Ascending aorta (tissue), 2 donors: ENCODE measurements around the gene SLC25A33. TPM values are rescaled to one million over a fixed set of nuclear protein-coding genes. Genes with fewer than 3 reads are reported as not detected.
A peak's percentile ranks its signal among the peaks of the same experiment; 100 is the strongest.

Experiments
- DNase-seq, 2 donors: peaks; one replicate each; pipeline ENCODE4 v3.0.0-alpha.2; 2019; ENCODE audit warnings: low spot score in 2 of 2
- H3K27ac ChIP-seq, 2 donors: fragments of 200-600 bp; sonication (generic); one replicate each; pipeline ENCODE4 v1.5.1; 2016 to 2017; ENCODE audit warnings: mild to moderate bottlenecking in 1 of 2
- H3K27me3 ChIP-seq: fragments of 200-600 bp; sonication (generic); one replicate; pipeline ENCODE4 v1.5.1; 2017
- H3K36me3 ChIP-seq, 2 donors: fragments of 200-600 bp; sonication (generic); one replicate each; pipeline ENCODE4 v1.5.1; 2016
- H3K4me1 ChIP-seq, 2 donors: fragments of 200-600 bp; sonication (generic); one replicate each; pipeline ENCODE4 v1.5.1; 2016 to 2017; ENCODE audit warnings: mild to moderate bottlenecking in 1 of 2
- H3K4me3 ChIP-seq, 2 donors: fragments of 200-600 bp; sonication (generic); one replicate each; pipeline ENCODE4 v1.5.1; 2016 to 2017; ENCODE audit warnings: mild to moderate bottlenecking in 1 of 2
- H3K9me3 ChIP-seq, 2 donors: fragments of 200-600 bp; sonication (generic); one replicate each; pipeline ENCODE4 v1.5.1; 2016
- intact Hi-C: fragments of 100-400 bp; cut with DNase I; formaldehyde crosslinking; loops from one replicate; pipeline ENCODE4 v1.15.1; 2023
- total RNA-seq: library from RNA; depleted of rRNA; stranded (reverse); fragments of >200 nt; gene quantifications from one replicate; pipeline ENCODE4 v1.1.0, GENCODE V29; 2016
- TF ChIP-seq, protein P1 (sequence below), 3 experiments: fragments of 200-600 bp in 2 of 3; fragments of 450-650 bp in 1 of 3; sonication (generic) in 2 of 3; IDR thresholded peaks; one replicate each; pipeline ENCODE4 v1.5.1; 2016 to 2019; ENCODE audit warnings: antibody characterized with exemption in 3 of 3, mild to moderate bottlenecking in 1 of 3, moderate library complexity in 1 of 3

Gene SLC25A33
- total RNA-seq, 1 donor from 2014 or later: 0.11 TPM

DNA sequence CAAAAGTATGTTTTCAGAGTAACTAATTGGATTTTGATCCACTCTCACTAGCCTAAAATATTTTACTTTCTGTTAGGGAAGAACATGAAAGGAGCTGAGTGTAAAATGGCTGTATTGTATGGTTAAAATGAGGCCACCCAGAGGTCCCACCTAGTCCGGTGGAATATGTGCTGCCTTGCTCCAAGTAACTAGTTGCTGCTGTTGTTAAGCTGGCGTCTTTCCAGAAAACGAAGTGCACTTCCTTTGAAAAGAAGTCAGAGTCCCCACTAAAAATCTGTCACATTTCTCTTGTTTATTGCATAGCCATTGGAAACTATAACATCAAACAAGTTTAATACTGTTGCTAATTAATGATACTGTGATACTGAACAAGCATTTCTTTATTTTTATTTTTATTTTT lies 3.2 kb downstream of the SLC25A33 start:
- Histone ChIP-seq H3K36me3 (no peaks in the 10 kb centered on the region), H3K27me3 (no peaks in the 10 kb centered on the region), H3K4me3 (no peak overlapping the region), H3K4me1 (peaks cover 0 to 9% of the 10 kb centered on the region in 2 donors), H3K9me3 (no peaks in the 10 kb centered on the region), H3K27ac (no peak overlapping the region)
- TF ChIP-seq, protein P1, sequence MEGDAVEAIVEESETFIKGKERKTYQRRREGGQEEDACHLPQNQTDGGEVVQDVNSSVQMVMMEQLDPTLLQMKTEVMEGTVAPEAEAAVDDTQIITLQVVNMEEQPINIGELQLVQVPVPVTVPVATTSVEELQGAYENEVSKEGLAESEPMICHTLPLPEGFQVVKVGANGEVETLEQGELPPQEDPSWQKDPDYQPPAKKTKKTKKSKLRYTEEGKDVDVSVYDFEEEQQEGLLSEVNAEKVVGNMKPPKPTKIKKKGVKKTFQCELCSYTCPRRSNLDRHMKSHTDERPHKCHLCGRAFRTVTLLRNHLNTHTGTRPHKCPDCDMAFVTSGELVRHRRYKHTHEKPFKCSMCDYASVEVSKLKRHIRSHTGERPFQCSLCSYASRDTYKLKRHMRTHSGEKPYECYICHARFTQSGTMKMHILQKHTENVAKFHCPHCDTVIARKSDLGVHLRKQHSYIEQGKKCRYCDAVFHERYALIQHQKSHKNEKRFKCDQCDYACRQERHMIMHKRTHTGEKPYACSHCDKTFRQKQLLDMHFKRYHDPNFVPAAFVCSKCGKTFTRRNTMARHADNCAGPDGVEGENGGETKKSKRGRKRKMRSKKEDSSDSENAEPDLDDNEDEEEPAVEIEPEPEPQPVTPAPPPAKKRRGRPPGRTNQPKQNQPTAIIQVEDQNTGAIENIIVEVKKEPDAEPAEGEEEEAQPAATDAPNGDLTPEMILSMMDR (IDR thresholded peaks at IDR 0.05): no peak
- DNase-seq: no peak
- intact Hi-C loops: no loop called here

DNA sequence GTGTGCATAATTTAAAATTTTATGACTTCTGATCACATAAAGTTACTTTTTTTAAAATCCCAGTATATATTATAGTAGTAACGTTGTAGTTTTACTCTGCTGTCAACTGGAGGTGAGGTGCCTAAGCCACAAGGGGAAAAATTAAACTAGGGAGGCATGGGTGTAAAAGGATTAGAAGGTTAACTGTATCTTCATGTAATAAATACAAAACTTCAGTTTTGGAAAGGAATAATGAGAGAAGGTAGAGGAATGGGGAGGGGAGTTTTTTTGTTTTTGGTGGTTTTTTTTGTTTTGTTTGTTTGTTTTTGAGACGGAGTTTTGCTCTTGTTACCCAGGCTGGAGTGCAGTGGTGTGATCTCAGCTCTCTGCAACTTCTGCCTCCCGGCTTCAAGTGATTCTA lies 5.7 kb downstream of the SLC25A33 start:
- intact Hi-C loops: no loop called here
- no peak overlapping the region for H3K4me3 ChIP-seq
- TF ChIP-seq, protein P1 (IDR thresholded peaks at IDR 0.05): no peak
- no peak for DNase-seq
- no peaks in the 10 kb centered on the region for H3K36me3 ChIP-seq
- H3K9me3 ChIP-seq: no peaks in the 10 kb centered on the region
- no peaks in the 10 kb centered on the region for H3K27me3 ChIP-seq
- H3K4me1 ChIP-seq: peaks cover 0 to 5% of the 10 kb centered on the region in 2 donors
- H3K27ac ChIP-seq: no peak overlapping the region

DNA sequence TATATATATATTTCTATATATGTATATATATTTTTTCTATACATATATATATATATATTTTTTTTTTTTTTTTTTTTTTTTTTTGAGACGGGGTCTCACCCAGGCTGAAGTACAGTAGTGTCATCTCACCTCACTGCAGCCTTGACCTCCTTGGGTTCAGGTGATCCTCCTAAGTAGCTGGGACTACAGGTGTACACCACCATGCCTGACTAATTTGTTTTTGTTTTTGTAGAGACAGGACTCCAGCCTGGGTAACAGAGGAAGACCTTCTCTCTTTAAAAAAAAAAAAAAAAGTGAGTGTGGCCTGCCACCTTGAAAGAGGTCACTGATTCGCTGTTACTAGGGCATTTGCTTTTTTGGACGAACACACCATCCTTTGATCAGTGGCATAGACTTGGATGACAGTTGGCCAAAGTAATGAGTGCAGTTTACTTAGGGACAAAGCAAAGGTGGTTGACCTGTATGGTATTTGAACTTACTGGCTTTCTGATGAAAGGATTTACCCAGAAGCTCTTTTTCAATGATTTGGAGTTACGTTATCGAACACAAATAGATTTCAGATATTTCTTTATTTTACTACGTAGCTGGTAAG lies 10.8 kb downstream of the SLC25A33 start:
- H3K4me1 ChIP-seq: no peaks in the 10 kb centered on the region
- H3K27ac ChIP-seq: no peak overlapping the region
- H3K36me3 ChIP-seq: no peaks in the 10 kb centered on the region
- H3K9me3 ChIP-seq: no peaks in the 10 kb centered on the region
- intact Hi-C loops: no loop called here
- no peak for DNase-seq
- no peak overlapping the region for H3K4me3 ChIP-seq
- TF ChIP-seq, protein P1 (IDR thresholded peaks at IDR 0.05): no peak
- no peaks in the 10 kb centered on the region for H3K27me3 ChIP-seq

DNA sequence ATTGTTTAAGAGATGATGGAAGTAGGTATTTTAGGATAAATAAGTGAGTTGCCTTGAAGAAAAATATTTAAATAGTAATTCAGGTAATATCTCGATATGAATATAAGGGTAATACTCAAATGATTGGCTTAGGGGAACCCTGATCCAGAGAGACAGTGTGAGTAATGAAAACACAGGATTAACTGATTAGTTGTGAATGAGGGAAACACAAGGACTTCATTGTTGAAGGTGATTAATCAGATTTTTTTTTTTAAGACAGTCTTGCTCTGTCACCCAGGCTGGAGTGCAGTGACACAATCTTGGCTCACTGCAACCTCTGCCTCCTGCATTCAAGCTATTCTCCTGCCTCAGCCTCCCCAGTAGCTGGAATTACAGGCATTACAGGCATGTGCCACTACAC lies 12.7 kb downstream of the SLC25A33 start:
- intact Hi-C loops: no loop called here
- Histone ChIP-seq H3K4me1 (peaks cover 0 to 6% of the 10 kb centered on the region in 2 donors), H3K27ac (no peak overlapping the region), H3K27me3 (no peaks in the 10 kb centered on the region), H3K36me3 (no peaks in the 10 kb centered on the region), H3K9me3 (no peaks in the 10 kb centered on the region), H3K4me3 (no peak overlapping the region)
- no peak for DNase-seq
- TF ChIP-seq, protein P1 (IDR thresholded peaks at IDR 0.05): no peak

DNA sequence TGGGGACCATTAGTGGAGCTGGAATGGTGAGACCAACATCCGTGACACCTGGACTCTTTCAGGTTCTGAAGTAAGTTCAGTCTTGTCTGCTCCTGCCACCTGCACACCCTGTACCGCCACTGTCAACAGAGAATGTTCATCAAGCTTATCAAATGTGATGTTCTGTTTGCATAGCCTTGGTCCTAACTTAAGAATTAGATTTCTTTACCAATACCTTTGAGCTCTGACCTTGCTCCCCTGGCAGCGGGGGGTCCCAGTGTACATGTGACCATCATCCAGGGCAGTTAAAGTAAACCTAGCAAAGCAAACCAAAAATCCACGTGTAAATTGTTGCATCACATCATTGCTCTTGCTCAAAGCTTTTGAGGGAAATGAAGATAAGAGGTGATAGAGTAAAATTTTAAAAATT lies 14.5 kb downstream of the SLC25A33 start:
- H3K27me3 ChIP-seq: no peaks in the 10 kb centered on the region
- no peaks in the 10 kb centered on the region for H3K36me3 ChIP-seq
- DNase-seq: no peak
- intact Hi-C loops: no loop called here
- TF ChIP-seq, protein P1 (IDR thresholded peaks at IDR 0.05): no peak
- no peaks in the 10 kb centered on the region for H3K9me3 ChIP-seq
- H3K4me1 ChIP-seq: peaks cover 0 to 6% of the 10 kb centered on the region in 2 donors
- no peak overlapping the region for H3K4me3 ChIP-seq
- H3K27ac ChIP-seq: no peak overlapping the region

DNA sequence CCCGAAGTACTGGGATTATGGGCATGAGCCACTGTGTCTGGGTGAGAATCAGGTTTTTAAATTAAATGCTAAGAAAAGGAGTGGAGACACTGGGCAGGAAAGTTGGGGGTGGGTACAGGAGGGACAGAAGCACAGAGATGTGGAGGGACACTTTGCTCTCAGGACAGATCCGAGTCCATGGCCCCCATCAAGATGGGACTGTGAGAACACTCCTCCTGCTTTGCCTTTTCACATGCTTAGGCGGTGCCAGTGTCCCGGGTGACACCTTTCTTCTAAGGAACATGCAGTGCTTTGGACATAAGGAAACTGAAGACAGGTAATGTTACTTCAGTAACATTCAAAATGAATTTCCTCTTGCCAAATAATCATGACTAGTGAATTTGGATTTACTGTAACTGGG lies 16.7 kb downstream of the SLC25A33 start:
- H3K9me3 ChIP-seq: no peaks in the 10 kb centered on the region
- peaks cover 0 to 6% of the 10 kb centered on the region in 2 donors for H3K4me1 ChIP-seq
- DNase-seq: no peak
- intact Hi-C loops: no loop called here
- peak overlapping the region; percentile 36 to 50 for H3K27ac ChIP-seq
- no peaks in the 10 kb centered on the region for H3K36me3 ChIP-seq
- no peaks in the 10 kb centered on the region for H3K27me3 ChIP-seq
- TF ChIP-seq, protein P1 (IDR thresholded peaks at IDR 0.05): no peak
- H3K4me3 ChIP-seq: no peak overlapping the region
